HCT116 (cell line): Measurements from ENCODE around the gene MOB3B. TPM values are rescaled to one million over a fixed set of nuclear protein-coding genes. Genes with fewer than 3 reads are reported as not detected.

ENCODE experiments used
- ATAC-seq: fragments of 200-7000 bp; cut with Tn5 transposase; 2 replicates; pipeline ENCODE4 v1.9.1; 2020; ENCODE audit warnings: mild to moderate bottlenecking, moderate library complexity
- BruUV-seq: library from RNA; stranded (reverse); fragments of 400-500 nt; replicated peaks from 2 replicates; lab custom pipeline; 2021; lab: Mats Ljungman, UMichigan
- CTCF ChIA-PET: fragments of 300-600 bp; sonication (Branson Sonifier 250); formaldehyde crosslinking; loops from one replicate; lab custom pipeline; 2021; ENCODE audit warnings: antibody characterized with exemption; lab: Charles Lee
- POLR2A ChIA-PET: fragments of 300-600, 350-600 bp; sonication (Branson Sonifier 250); formaldehyde crosslinking; loops from one replicate; lab custom pipeline; 2021; ENCODE audit warnings: antibody characterized with exemption; lab: Charles Lee
- RAD21 ChIA-PET, 2 experiments: fragments of 300-600 bp; sonication (Branson Sonifier 250); formaldehyde crosslinking; loops; one replicate each; lab custom pipeline; 2023; ENCODE audit warnings: low total read pairs in 2 of 2; ENCODE audit not compliant: uncharacterized antibody in 2 of 2, unreplicated experiment in 2 of 2, low non-redundant PET in 1 of 2; lab: Charles Lee
- DNase-seq: peaks from one replicate; pipeline ENCODE4 v3.0.0-alpha.2; 2010; ENCODE audit warnings: low read depth, low spot score
- H2AFZ ChIP-seq: fragments of 200-600 bp; shearing (Covaris generic), sonication (generic); 2 replicates; pipeline ENCODE4 v1.6.1; 2017; ENCODE audit warnings: low read depth, mixed run types, mixed read lengths, antibody characterized with exemption, low read length; ENCODE audit not compliant: poor library complexity, severe bottlenecking
- H3K27ac ChIP-seq: 2 replicates; pipeline ENCODE4 v1.5.1; 2012; ENCODE audit warnings: low read depth, low read length
- H3K27me3 ChIP-seq: fragments of 200-600 bp; sonication (generic); 2 replicates; pipeline ENCODE4 v1.6.1; 2016; ENCODE audit warnings: mixed run types, low read length, mixed read lengths; ENCODE audit not compliant: insufficient read depth
- H3K36me3 ChIP-seq, 2 experiments: fragments of 200-500 bp in 1 of 2; fragments of 200-600 bp in 1 of 2; sonication (Bioruptor generic) in 1 of 2; sonication (generic) in 1 of 2; 2 replicates each; pipeline versions ENCODE4 v1.5.1 to v1.6.1; 2014 to 2016; ENCODE audit warnings: low read length in 2 of 2, inconsistent platforms in 1 of 2, mixed read lengths in 1 of 2, mixed run types in 1 of 2; ENCODE audit not compliant: insufficient read depth in 2 of 2, control insufficient read depth in 1 of 2
- H3K4me1 ChIP-seq, 2 experiments: fragments of 200-600 bp in 1 of 2; sonication (generic) in 1 of 2; 2 replicates each; pipeline versions ENCODE4 v1.5.1 to v1.6.1; 2012 to 2017; ENCODE audit warnings: low read length in 2 of 2, inconsistent platforms in 1 of 2, mild to moderate bottlenecking in 1 of 2, mixed read lengths in 1 of 2, mixed run types in 1 of 2, moderate library complexity in 1 of 2; ENCODE audit not compliant: insufficient read depth in 2 of 2, control insufficient read depth in 1 of 2
- H3K4me2 ChIP-seq: fragments of 200-600 bp; sonication (generic); 2 replicates; pipeline ENCODE4 v1.6.1; 2017; ENCODE audit warnings: mixed run types, low read length, mixed read lengths
- H3K4me3 ChIP-seq, 2 experiments: fragments of 200-600 bp in 1 of 2; sonication (generic) in 1 of 2; replicated peaks in 1 of 2; 2 replicates each; pipeline ENCODE4 v1.5.1; 2011 to 2016; ENCODE audit warnings: low read length in 2 of 2, control low read depth in 1 of 2, low read depth in 1 of 2, mild to moderate bottlenecking in 1 of 2, mixed read lengths in 1 of 2, mixed run types in 1 of 2
- H3K79me2 ChIP-seq: fragments of 200-600 bp; sonication (generic); 2 replicates; pipeline ENCODE4 v1.6.1; 2017; ENCODE audit warnings: mild to moderate bottlenecking, mixed run types, low read length, moderate library complexity, mixed read lengths; ENCODE audit not compliant: insufficient read depth
- H3K9ac ChIP-seq: fragments of 200-600 bp; sonication (generic); 2 replicates; pipeline ENCODE4 v1.6.1; 2016; ENCODE audit warnings: low read length, mixed read lengths
- H3K9me2 ChIP-seq: fragments of 200-600 bp; sonication (generic), shearing (Covaris generic); 2 replicates; pipeline ENCODE4 v1.6.1; 2017; ENCODE audit warnings: mixed run types, mild to moderate bottlenecking, moderate library complexity; ENCODE audit not compliant: insufficient read depth
- H3K9me3 ChIP-seq, 2 experiments: fragments of 200-500 bp in 1 of 2; fragments of 200-600 bp in 1 of 2; sonication (Bioruptor generic) in 1 of 2; sonication (generic) in 1 of 2; 2 replicates each; pipeline ENCODE4 v1.6.1; 2014 to 2017; ENCODE audit warnings: low read length in 2 of 2, mixed read lengths in 2 of 2, inconsistent platforms in 1 of 2, low read depth in 1 of 2, mild to moderate bottlenecking in 1 of 2, mixed run types in 1 of 2, moderate library complexity in 1 of 2; ENCODE audit not compliant: control insufficient read depth in 1 of 2, insufficient read depth in 1 of 2
- H4K20me1 ChIP-seq: fragments of 200-600 bp; sonication (generic), shearing (Covaris generic); 2 replicates; pipeline ENCODE4 v1.6.1; 2017; ENCODE audit warnings: mixed run types, mild to moderate bottlenecking, moderate library complexity; ENCODE audit not compliant: insufficient read depth
- ATF3 ChIP-seq: IDR thresholded peaks from 2 replicates; pipeline ENCODE4 v1.6.1; 2012
- CBX3 ChIP-seq: IDR thresholded peaks from 2 replicates; pipeline ENCODE4 v1.6.1; 2012; ENCODE audit warnings: low read depth
- CEBPB ChIP-seq: IDR thresholded peaks from 2 replicates; pipeline ENCODE4 v1.6.1; 2012; ENCODE audit warnings: low read depth
- CTCF ChIP-seq, 3 experiments: fragments of 200-600 bp in 1 of 3; sonication (generic) in 1 of 3; IDR thresholded peaks in 2 of 3; conservative IDR thresholded peaks in 1 of 3; 2 replicates each; pipeline ENCODE4 v1.5.1; 2012 to 2017; ENCODE audit warnings: low read depth in 2 of 3, low read length in 2 of 3, antibody characterized with exemption in 1 of 3, borderline replicate concordance in 1 of 3, control low read depth in 1 of 3, mild to moderate bottlenecking in 1 of 3, mixed read lengths in 1 of 3, mixed run types in 1 of 3, moderate library complexity in 1 of 3; ENCODE audit not compliant: insufficient read depth in 1 of 3
- EGR1 ChIP-seq: IDR thresholded peaks from 2 replicates; pipeline ENCODE4 v1.6.1; 2012; ENCODE audit warnings: low read depth
- ELF1 ChIP-seq: IDR thresholded peaks from 2 replicates; pipeline ENCODE4 v1.6.1; 2012; ENCODE audit warnings: low read depth, borderline replicate concordance
- EZH2phosphoT487 ChIP-seq: fragments of 200-600 bp; IDR thresholded peaks from 2 replicates; pipeline ENCODE4 v1.6.1; 2018; ENCODE audit warnings: antibody characterized with exemption, borderline replicate concordance
- JUND ChIP-seq: IDR thresholded peaks from 2 replicates; pipeline ENCODE4 v1.6.1; 2012
- MAX ChIP-seq: IDR thresholded peaks from 2 replicates; pipeline ENCODE4 v1.6.1; 2012
- POLR2A ChIP-seq: IDR thresholded peaks from 2 replicates; pipeline ENCODE4 v1.7.0; 2011; ENCODE audit warnings: borderline replicate concordance; ENCODE audit not compliant: insufficient read depth, insufficient read length; ENCODE audit errors: extremely low read depth
- POLR2AphosphoS5 ChIP-seq: IDR thresholded peaks from 2 replicates; pipeline ENCODE4 v1.6.1; 2011; ENCODE audit warnings: mild to moderate bottlenecking, low read depth, low read length, moderate library complexity
- RAD21 ChIP-seq: IDR thresholded peaks from 2 replicates; pipeline ENCODE4 v1.6.1; 2012; ENCODE audit warnings: low read depth, mild to moderate bottlenecking
- SIN3A ChIP-seq: IDR thresholded peaks from 2 replicates; pipeline ENCODE4 v1.6.1; 2012; ENCODE audit warnings: low read depth
- SRF ChIP-seq: IDR thresholded peaks from 2 replicates; pipeline ENCODE4 v1.6.1; 2012; ENCODE audit warnings: low read depth
- TCF7L2 ChIP-seq: IDR thresholded peaks from 2 replicates; pipeline ENCODE4 v1.7.0; 2011; ENCODE audit warnings: borderline replicate concordance, inconsistent platforms; ENCODE audit not compliant: insufficient read depth, insufficient read length; ENCODE audit errors: extremely low read depth
- YY1 ChIP-seq: IDR thresholded peaks from 2 replicates; pipeline ENCODE4 v1.6.1; 2011; ENCODE audit warnings: low read length, low read depth, moderate library complexity, mild to moderate bottlenecking; ENCODE audit not compliant: insufficient replicate concordance; ENCODE audit errors: extremely low read depth
- ZFX ChIP-seq: fragments of 450-650 bp; IDR thresholded peaks from 2 replicates; pipeline ENCODE4 v1.6.1; 2017
- intact Hi-C: fragments of 100-400 bp; cut with micrococcal nuclease; formaldehyde crosslinking; loops from 2 replicates; pipeline ENCODE4 v1.10.0; 2022
- total RNA-seq: library from RNA; stranded (reverse); gene quantifications from one replicate; pipeline ENCODE4 v1.2.1, GENCODE V29; 2021; ENCODE audit not compliant: unreplicated experiment

Gene MOB3B
- total RNA-seq, 1 experiment from 2014 or later: 1.2 TPM

DNA sequence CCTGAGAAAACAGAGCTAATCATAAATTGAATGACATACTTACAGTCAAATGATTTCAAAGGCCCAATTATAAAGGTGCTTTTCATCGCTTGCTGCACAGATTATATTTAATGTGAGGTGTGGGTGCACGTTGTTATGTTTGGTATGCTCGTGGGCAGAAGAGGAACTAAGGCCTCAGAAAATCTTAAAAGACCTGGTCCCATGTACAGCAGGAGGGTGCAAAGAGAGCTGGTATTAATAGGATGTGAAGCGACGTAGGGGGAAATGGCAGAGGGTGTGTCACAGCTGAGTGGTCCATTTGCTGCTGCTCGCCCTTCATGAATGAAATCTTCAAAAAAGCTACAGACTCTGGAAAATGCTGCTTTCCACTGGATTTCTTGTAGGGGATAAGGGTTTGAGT, 46.0 kb downstream of the MOB3B start:
- no peak for DNase-seq
- H3K4me3 ChIP-seq: no peak overlapping the region
- no peak overlapping the region for H3K27ac ChIP-seq
- intact Hi-C loops: no loop called here
- H3K4me2 ChIP-seq: no peak overlapping the region
- BruUV-seq: no TSS peak
- ATAC-seq: no peak
- no peaks in the 10 kb centered on the region for H3K9me2 ChIP-seq
- CTCF ChIA-PET: no interaction called here
- no peaks in the 10 kb centered on the region for H3K36me3 ChIP-seq
- H3K27me3 ChIP-seq: no peaks in the 10 kb centered on the region
- no peaks in the 10 kb centered on the region for H3K4me1 ChIP-seq
- H4K20me1 ChIP-seq: no peaks in the 10 kb centered on the region
- no peaks in the 10 kb centered on the region for H3K9me3 ChIP-seq
- POLR2A ChIA-PET: no interaction called here
- RAD21 ChIA-PET: no interaction called here
- H3K79me2 ChIP-seq: no peaks in the 10 kb centered on the region
- H2AFZ ChIP-seq: no peak overlapping the region
- H3K9ac ChIP-seq: no peak overlapping the region
- TF ChIP-seq ELF1 (no peak), MAX (no peak), YY1 (no peak), CEBPB (no peak), TCF7L2 (no peak), SIN3A (no peak), ATF3 (no peak), JUND (no peak), EGR1 (no peak), ZFX (no peak), CTCF (IDR thresholded peaks at IDR 0.05 in 2 of 3, conservative IDR thresholded peaks at IDR 0.05 in 1 of 3; ENCODE audit: borderline replicate concordance in 1 of 3, insufficient read depth in 1 of 3, low read depth in 2 of 3, low read length in 2 of 3) (no peak), EZH2phosphoT487 (no peak), CBX3 (no peak), POLR2AphosphoS5 (no peak), SRF (no peak), RAD21 (no peak), POLR2A (no peak)
